Loucy (cell line): Measurements from ENCODE around the gene AGAP1.

Experiments used
- EZH2phosphoT487 ChIP-seq: fragments of 200-600 bp; IDR thresholded peaks from 2 replicates; pipeline ENCODE4 v1.6.1; 2018; ENCODE audit warnings: antibody characterized with exemption, mild to moderate bottlenecking, moderate library complexity, borderline replicate concordance
- TF ChIP-seq, protein P1 (sequence below): fragments of 200-600 bp; sonication (generic); conservative IDR thresholded peaks from 2 replicates; pipeline ENCODE4 v1.5.1; 2014; ENCODE audit warnings: mild to moderate bottlenecking, antibody characterized with exemption, low read length

DNA sequence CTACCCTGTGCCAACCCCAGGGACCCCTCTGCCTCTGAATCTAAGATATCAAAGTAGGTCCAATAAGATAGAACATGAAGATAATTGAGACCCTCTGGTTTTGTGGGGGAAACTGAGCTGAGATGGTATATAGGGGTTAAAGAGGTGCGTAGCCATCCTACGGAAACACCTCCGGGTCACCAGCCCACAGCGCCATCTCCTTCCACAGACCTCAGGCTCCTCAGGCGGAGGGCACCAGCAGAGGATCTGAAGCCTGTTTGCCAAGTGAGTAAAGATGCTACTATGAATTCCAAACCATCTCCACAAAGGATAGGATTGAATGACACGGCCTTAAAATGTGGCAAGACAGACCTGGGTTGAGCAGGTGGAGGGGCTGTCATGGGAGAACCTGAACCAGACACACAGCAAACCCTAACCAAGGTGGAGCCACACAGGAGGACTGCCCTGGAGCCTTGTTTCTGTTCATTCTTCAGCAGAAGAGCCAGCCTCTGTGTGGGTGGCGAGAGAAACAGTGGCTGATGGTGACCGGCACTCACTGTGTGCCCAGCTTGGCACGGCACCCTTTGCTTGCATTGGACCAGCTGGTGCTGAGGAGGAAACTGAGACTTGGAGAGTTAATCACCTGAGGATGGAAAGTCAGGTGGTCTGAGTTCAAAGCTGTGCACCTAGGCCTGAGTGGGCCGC, 664.1 kb downstream of the AGAP1 start:
- TF ChIP-seq, protein P1, sequence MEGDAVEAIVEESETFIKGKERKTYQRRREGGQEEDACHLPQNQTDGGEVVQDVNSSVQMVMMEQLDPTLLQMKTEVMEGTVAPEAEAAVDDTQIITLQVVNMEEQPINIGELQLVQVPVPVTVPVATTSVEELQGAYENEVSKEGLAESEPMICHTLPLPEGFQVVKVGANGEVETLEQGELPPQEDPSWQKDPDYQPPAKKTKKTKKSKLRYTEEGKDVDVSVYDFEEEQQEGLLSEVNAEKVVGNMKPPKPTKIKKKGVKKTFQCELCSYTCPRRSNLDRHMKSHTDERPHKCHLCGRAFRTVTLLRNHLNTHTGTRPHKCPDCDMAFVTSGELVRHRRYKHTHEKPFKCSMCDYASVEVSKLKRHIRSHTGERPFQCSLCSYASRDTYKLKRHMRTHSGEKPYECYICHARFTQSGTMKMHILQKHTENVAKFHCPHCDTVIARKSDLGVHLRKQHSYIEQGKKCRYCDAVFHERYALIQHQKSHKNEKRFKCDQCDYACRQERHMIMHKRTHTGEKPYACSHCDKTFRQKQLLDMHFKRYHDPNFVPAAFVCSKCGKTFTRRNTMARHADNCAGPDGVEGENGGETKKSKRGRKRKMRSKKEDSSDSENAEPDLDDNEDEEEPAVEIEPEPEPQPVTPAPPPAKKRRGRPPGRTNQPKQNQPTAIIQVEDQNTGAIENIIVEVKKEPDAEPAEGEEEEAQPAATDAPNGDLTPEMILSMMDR = no peak
- no peak for TF ChIP-seq EZH2phosphoT487
